ENCODE results near the gene VSIG4. TPM values are rescaled to one million over a fixed set of nuclear protein-coding genes. Genes with fewer than 3 reads are reported as not detected.

VSIG4 gene
- total and polyA plus RNA-seq, 2 of the 8 experiments (the other 6 are each of a cell fraction or from before 2014, with no cell fraction given) = not detected

- no peaks in the 10 kb centered on the region for H3K79me2 ChIP-seq (ENCODE audit: control insufficient read depth in 1 of 2, insufficient read depth in 2 of 2, low read length in 2 of 2)
- H3K36me3 ChIP-seq (ENCODE audit: control insufficient read depth in 2 of 4, insufficient read depth in 4 of 4, low read length in 3 of 4) = no peaks in the 10 kb centered on the region
- H3K9ac ChIP-seq (replicated peaks in 1 of 4; ENCODE audit: extremely low read depth in 1 of 4, low read depth in 3 of 4, low read length in 3 of 4) = no peak overlapping the region
- H4K20me1 ChIP-seq (replicated peaks in 1 of 2; ENCODE audit: control insufficient read depth in 1 of 2, insufficient read depth in 2 of 2, low read length in 2 of 2) = no peaks in the 10 kb centered on the region
- no peak overlapping the region for H2BK15ac ChIP-seq (ENCODE audit: low read length)
- H2AK5ac ChIP-seq (ENCODE audit: low read depth, low read length) = no peak overlapping the region
- H2BK120ac ChIP-seq (replicated peaks; ENCODE audit: low read depth, low read length) = no peak overlapping the region
- H4K8ac ChIP-seq (ENCODE audit: extremely low read depth, insufficient read depth, low read length) = no peak overlapping the region
- H2AFZ ChIP-seq (ENCODE audit: low read length) = no peak overlapping the region
- no peaks in the 10 kb centered on the region for H3K4me1 ChIP-seq (replicated peaks in 1 of 4; ENCODE audit: control insufficient read depth in 3 of 4, insufficient read depth in 4 of 4, low read length in 3 of 4)
- H3K56ac ChIP-seq (replicated peaks; ENCODE audit: insufficient read length, low read depth, low read length) = no peak overlapping the region
- H3K18ac ChIP-seq (ENCODE audit: extremely low read depth, low read length) = no peak overlapping the region
- no peak overlapping the region for H3K23ac ChIP-seq (ENCODE audit: insufficient read length)
- no peaks in the 10 kb centered on the region for H3K79me1 ChIP-seq (ENCODE audit: low read depth, low read length)
- POLR2A ChIA-PET (ENCODE audit: partially characterized antibody) = no interaction called here
- no peaks in the 10 kb centered on the region for H3K27me3 ChIP-seq (replicated peaks in 1 of 4; ENCODE audit: control insufficient read depth in 3 of 4, extremely low read depth in 1 of 4, insufficient read depth in 3 of 4, low read length in 3 of 4)
- H4K91ac ChIP-seq (replicated peaks; ENCODE audit: insufficient read length, low read length) = no peak overlapping the region
- no peak for DNase-seq (ENCODE audit: low read depth in 1 of 2, low spot score in 2 of 2)
- no peak overlapping the region for H3K4me2 ChIP-seq (ENCODE audit: insufficient read depth in 1 of 2, low read depth in 2 of 2, low read length in 2 of 2)
- H3K27ac ChIP-seq (ENCODE audit: low read depth, low read length) = no peak overlapping the region
- no peak overlapping the region for H3K4me3 ChIP-seq (ENCODE audit: extremely low read depth in 1 of 4, insufficient read depth in 2 of 4, low read depth in 3 of 4, low read length in 4 of 4)
- CTCF ChIA-PET (ENCODE audit: partially characterized antibody) = no interaction called here
- no peak overlapping the region for H2BK5ac ChIP-seq (ENCODE audit: low read depth, low read length)
- 0 out of 4 replicates have a peak, but pooled peaks cover 0 to 6% of the 10 kb centered on the region in 2 experiments for H3K9me3 ChIP-seq (ENCODE audit: insufficient read depth in 2 of 2, low read depth in 1 of 2, low read length in 1 of 2)
- H3K23me2 ChIP-seq (ENCODE audit: low read depth, low read length) = no peaks in the 10 kb centered on the region
- no peak overlapping the region for H2BK12ac ChIP-seq (ENCODE audit: low read depth, low read length)
- WGBS, 2 experiments (ENCODE audit: extremely low coverage in 1 of 2, insufficient coverage in 1 of 2, insufficient read length in 1 of 2, insufficient replicate concordance in 2 of 2, low coverage in 1 of 2, low lambda C conversion rate in 2 of 2, missing lambda C conversion rate in 1 of 2) = 86% methylated on average over 3 of the region's 3 CpGs; no CpG with 5 or more reads in 1 of the 2 experiments
- no peak overlapping the region for H3K4ac ChIP-seq (replicated peaks; ENCODE audit: insufficient read length, low read depth, low read length)
- H4K5ac ChIP-seq (ENCODE audit: insufficient read length, low read depth, low read length) = no peak overlapping the region
- H2BK20ac ChIP-seq (ENCODE audit: low read length) = no peak overlapping the region
- no peak overlapping the region for H3K14ac ChIP-seq (ENCODE audit: insufficient read length)
- FAIRE-seq = no peak
- TF ChIP-seq BCL11A (IDR thresholded peaks at IDR 0.05; ENCODE audit: low read depth in 2 of 2, low read length in 2 of 2) (no peak), YY1 (IDR thresholded peaks at IDR 0.05; ENCODE audit: low read depth, low read length) (no peak), RXRA (IDR thresholded peaks at IDR 0.05; ENCODE audit: insufficient read depth, low read depth, low read length) (no peak), CBX8 (IDR thresholded peaks at IDR 0.05; ENCODE audit: borderline replicate concordance, low read depth, low read length) (no peak), ATF2 (IDR thresholded peaks at IDR 0.05; ENCODE audit: low read length) (no peak), HDAC2 (IDR thresholded peaks at IDR 0.05; ENCODE audit: borderline replicate concordance in 1 of 2, low read depth in 2 of 2, low read length in 2 of 2) (no peak), ASH2L (IDR thresholded peaks at IDR 0.05; ENCODE audit: low read length) (no peak), SAP30 (IDR thresholded peaks at IDR 0.05; ENCODE audit: insufficient read depth, insufficient replicate concordance, low read length) (no peak), JUND (IDR thresholded peaks at IDR 0.05; ENCODE audit: low read length) (no peak), TBP (IDR thresholded peaks at IDR 0.05; ENCODE audit: low read depth, low read length) (no peak), SRF (IDR thresholded peaks at IDR 0.05; ENCODE audit: low read depth, low read length) (no peak), HDAC6 (IDR thresholded peaks at IDR 0.05; ENCODE audit: low read depth, low read length) (no peak), CTBP2 (IDR thresholded peaks at IDR 0.05; ENCODE audit: borderline replicate concordance, insufficient read depth, insufficient read length, low read length) (no peak)
These were observed 54.7 kb downstream of the VSIG4 start for GRCh38 chrX:65985211-65985610.

All from H1 (cell line).